T-helper 9 cell (primary cell): ENCODE measurements around the gene LNPK.
"Not testable (repeated sequence)": the region's sequence is repeated elsewhere in the genome, so short reads cannot be mapped to it uniquely, and the experiment has no call there.

Experiments
- DNase-seq: peaks from one replicate; pipeline ENCODE4 v3.0.0-alpha.2; 2020
- total RNA-seq, 2 donors: gene quantifications; one replicate each; lab custom pipeline; 2026; lab: John Stamatoyannopoulos, UW

Gene LNPK
- 41.8 to 42.9 reads per million in 2 donors for total RNA-seq

GRCh38 chr2:176001916-176002687, at the start of gene LNPK:
LNPK (minus strand) TSS chr2:176002267; CDS start chr2:175995584, 6,683 bp downstream.
- peak; percentile 90 for DNase-seq

GRCh38 chr2:176039375-176039774, 37.3 kb upstream of the LNPK start:
- DNase-seq = no peak

- DNase-seq = no peak
Measured at GRCh38 chr2:176038694-176039093, 36.6 kb upstream of the LNPK start.

GRCh38 chr2:176035013-176035691, 33.1 kb upstream of the LNPK start:
- no peak for DNase-seq

- no peak for DNase-seq
Measured at GRCh38 chr2:176027806-176028205, 25.7 kb upstream of the LNPK start.

GRCh38 chr2:176025932-176026331, 23.9 kb upstream of the LNPK start:
- DNase-seq = no peak

- no peak for DNase-seq
Measured at GRCh38 chr2:176024083-176024482, 22.0 kb upstream of the LNPK start.

GRCh38 chr2:176022048-176022447, 20.0 kb upstream of the LNPK start:
- DNase-seq = no peak

- no peak for DNase-seq
Measured at GRCh38 chr2:176020400-176020799, 18.3 kb upstream of the LNPK start.

GRCh38 chr2:176018708-176019107, 16.6 kb upstream of the LNPK start:
- no peak for DNase-seq

- DNase-seq = no peak
Measured at GRCh38 chr2:176009445-176009844, 7.4 kb upstream of the LNPK start.

- DNase-seq = no peak
Measured at GRCh38 chr2:176004934-176005333, 2.9 kb upstream of the LNPK start.

- DNase-seq = no peak
Measured at GRCh38 chr2:176003958-176004357, 1.9 kb upstream of the LNPK start.

GRCh38 chr2:176002688-176003210, 682 bp upstream of the LNPK start:
- DNase-seq = no peak

GRCh38 chr2:176001281-176001915, 669 bp downstream of the LNPK start:
- peak; percentile 16 for DNase-seq

- no peak for DNase-seq
Measured at GRCh38 chr2:175999283-175999819, 2.7 kb downstream of the LNPK start.

GRCh38 chr2:175990099-175990498, 12.0 kb downstream of the LNPK start:
- no peak for DNase-seq

GRCh38 chr2:175987126-175987525, 14.9 kb downstream of the LNPK start:
- DNase-seq = not testable (repeated sequence)

- no peak for DNase-seq
Measured at GRCh38 chr2:175984846-175985245, 17.2 kb downstream of the LNPK start.

GRCh38 chr2:175981551-175981950, 20.5 kb downstream of the LNPK start:
- no peak for DNase-seq

GRCh38 chr2:175976391-175977157, 25.5 kb downstream of the LNPK start:
- DNase-seq = no peak

- no peak for DNase-seq
Measured at GRCh38 chr2:175973373-175973772, 28.7 kb downstream of the LNPK start.
